Lung (tissue), 12 donors: ENCODE results near the gene PEPD. TPM values are rescaled to one million over a fixed set of nuclear protein-coding genes. Genes with fewer than 3 reads are reported as not detected.

ENCODE experiments used
- ATAC-seq: fragments of 200-7000 bp; cut with Tn5 transposase; one replicate; pipeline ENCODE4 v1.9.1; 2020; ENCODE audit warnings: moderate number of reproducible peaks; ENCODE audit not compliant: insufficient read depth, low FRiP score
- DNase-seq, 3 donors: peaks; one replicate each; pipeline ENCODE4 v3.0.0-alpha.2; 2013 to 2017
- H3K27ac ChIP-seq, 2 donors: one replicate each; pipeline ENCODE4 v1.5.1; 2013; ENCODE audit warnings: mild to moderate bottlenecking in 2 of 2, moderate library complexity in 2 of 2, control low read depth in 1 of 2, inconsistent platforms in 1 of 2, low read depth in 1 of 2, low read length in 1 of 2
- H3K27me3 ChIP-seq, 3 donors: one replicate each; pipeline ENCODE4 v1.5.1; 2013; ENCODE audit warnings: low read length in 2 of 3; ENCODE audit not compliant: control insufficient read depth in 3 of 3, insufficient read depth in 3 of 3
- H3K36me3 ChIP-seq, 4 donors: one replicate each; pipeline ENCODE4 v1.5.1; 2013; ENCODE audit warnings: low read length in 4 of 4, mild to moderate bottlenecking in 1 of 4, moderate library complexity in 1 of 4; ENCODE audit not compliant: control insufficient read depth in 4 of 4, insufficient read depth in 4 of 4
- H3K4me1 ChIP-seq, 5 donors: one replicate each; pipeline ENCODE4 v1.5.1; 2013; ENCODE audit warnings: low read length in 5 of 5, mild to moderate bottlenecking in 2 of 5, moderate library complexity in 1 of 5; ENCODE audit not compliant: control insufficient read depth in 5 of 5, insufficient read depth in 5 of 5
- H3K4me3 ChIP-seq: one replicate; pipeline ENCODE4 v1.5.1; 2013; ENCODE audit warnings: mild to moderate bottlenecking, control low read depth, moderate library complexity
- H3K9ac ChIP-seq, 2 donors: one replicate each; pipeline ENCODE4 v1.5.1; 2013; ENCODE audit warnings: low read length in 2 of 2, control low read depth in 1 of 2; ENCODE audit not compliant: insufficient read depth in 1 of 2
- H3K9me3 ChIP-seq, 4 donors: one replicate each; pipeline ENCODE4 v1.5.1; 2013; ENCODE audit warnings: low read length in 3 of 4, mild to moderate bottlenecking in 1 of 4, moderate library complexity in 1 of 4; ENCODE audit not compliant: control insufficient read depth in 4 of 4, insufficient read depth in 3 of 4
- CTCF ChIP-seq: IDR thresholded peaks from 2 replicates; pipeline ENCODE4 v1.5.1; 2012; ENCODE audit warnings: mild to moderate bottlenecking; ENCODE audit errors: control extremely low read depth, extremely low read depth
- WGBS, 2 donors: extraction: QIAGEN DNeasy Blood & Tissue Kit; methylation state at CpG; one replicate each; pipeline ENCODE4 v1.1.7; 2013; 5-methylcytosine and 5-hydroxymethylcytosine counted together
- polyA plus RNA-seq, 2 donors: library from polyadenylated mRNA; stranded (reverse); fragments of 200-250 nt; gene quantifications; one replicate each; pipeline ENCODE4 v1.2.1, GENCODE V29; 2013
- total RNA-seq, 2 donors: library from RNA; depleted of rRNA in 1 of 2; stranded (reverse); fragments of >200 nt in 1 of 2; gene quantifications; one replicate each; pipeline ENCODE4 v1.2.1, GENCODE V29; 2014 to 2021
- donor health status: control.
- donor health status: control.
- donor health status: Bipolar disorder and iron deficiency.
- donor health status: healthy.
- donor health status: DM: yes; HTN: yes; CAD: no.

PEPD gene
- total and polyA plus RNA-seq, 4 donors, result 29.6 to 88.2 (median 73.4) TPM

- H3K9me3 ChIP-seq, result no peaks in the 10 kb centered on the region
- no peak overlapping the region for H3K27ac ChIP-seq
- ATAC-seq (no peak), DNase-seq (peak; percentile 63 to 73 (median 73))
- peak; percentile 53 for TF ChIP-seq CTCF
- WGBS, 2 donors, result 29 to 31% methylated on average over 13 of the region's 13 CpGs
- no peaks in the 10 kb centered on the region for H3K27me3 ChIP-seq
- no peak overlapping the region for H3K9ac ChIP-seq
- no peak overlapping the region for H3K4me3 ChIP-seq
- no peaks in the 10 kb centered on the region for H3K4me1 ChIP-seq
- H3K36me3 ChIP-seq, result no peaks in the 10 kb centered on the region
Observed at GRCh38 chr19:33430674-33431277, 90.8 kb downstream of the PEPD start.

GRCh38 chr19:33429891-33430673 lies 91.5 kb downstream of the PEPD start:
- H3K27me3 ChIP-seq, result no peaks in the 10 kb centered on the region
- H3K36me3 ChIP-seq, result no peaks in the 10 kb centered on the region
- 68 to 77% methylated on average over 17 of the region's 17 CpGs for WGBS, 2 donors
- no peak for ATAC-seq
- H3K27ac ChIP-seq, result no peak overlapping the region
- no peak overlapping the region for H3K9ac ChIP-seq
- no peak for TF ChIP-seq CTCF
- no peaks in the 10 kb centered on the region for H3K4me1 ChIP-seq
- no peak overlapping the region for H3K4me3 ChIP-seq
- no peaks in the 10 kb centered on the region for H3K9me3 ChIP-seq
- peak in 1 of 3 donors; percentile 4 for DNase-seq

GRCh38 chr19:33428627-33429125 lies 92.9 kb downstream of the PEPD start:
- H3K27ac ChIP-seq, result no peak overlapping the region
- no peaks in the 10 kb centered on the region for H3K4me1 ChIP-seq
- no peak overlapping the region for H3K4me3 ChIP-seq
- H3K9me3 ChIP-seq, result no peaks in the 10 kb centered on the region
- ATAC-seq (no peak), DNase-seq (no peak)
- no peak overlapping the region for H3K9ac ChIP-seq
- no peaks in the 10 kb centered on the region for H3K27me3 ChIP-seq
- no peaks in the 10 kb centered on the region for H3K36me3 ChIP-seq
- WGBS, 2 donors, result 91 to 92% methylated on average over 5 of the region's 5 CpGs
- TF ChIP-seq CTCF, result no peak
